NCI-H82 treated with DMSO at 0.1 percent for 48 hours (cell line): Measurements from ENCODE around the gene RAPGEF2.

ENCODE experiments used
- DNase-seq: peaks from one replicate; lab custom pipeline; 2025; ENCODE audit not compliant: unreplicated experiment; lab: John Stamatoyannopoulos, UW

Gene RAPGEF2

DNA sequence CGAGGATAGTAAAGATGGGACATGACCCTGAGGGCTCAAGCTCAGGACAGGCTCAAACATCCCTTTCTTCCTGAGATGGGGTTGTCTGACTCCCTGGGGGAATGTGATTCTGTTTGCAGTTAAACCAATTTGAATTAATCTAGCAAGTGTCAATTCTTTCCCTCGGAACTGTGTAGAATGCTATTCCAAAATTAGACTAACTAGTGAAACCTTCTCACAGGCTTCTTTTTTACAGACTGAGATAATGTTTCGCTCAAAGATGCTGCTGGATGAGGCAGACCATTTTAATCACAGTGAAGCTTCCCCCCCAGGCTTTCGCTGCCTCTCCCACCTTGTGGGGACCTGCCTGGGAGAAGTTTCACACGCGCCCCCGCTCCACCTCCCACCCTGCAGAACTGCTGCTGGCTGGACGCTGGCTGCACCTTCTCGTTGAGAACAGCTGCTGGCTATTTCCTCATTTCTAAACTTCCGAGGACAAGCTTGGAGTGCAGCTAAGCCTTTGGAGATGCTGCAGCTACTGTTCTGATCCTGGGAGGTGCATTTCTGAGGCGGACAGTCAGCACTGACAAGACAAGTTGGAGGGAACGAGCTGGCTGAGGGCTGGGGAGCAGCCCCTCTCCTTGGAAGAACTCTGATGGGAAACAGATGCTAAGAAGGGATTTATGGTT is 297.8 kb downstream of the RAPGEF2 start:
- DNase-seq = no peak

DNA sequence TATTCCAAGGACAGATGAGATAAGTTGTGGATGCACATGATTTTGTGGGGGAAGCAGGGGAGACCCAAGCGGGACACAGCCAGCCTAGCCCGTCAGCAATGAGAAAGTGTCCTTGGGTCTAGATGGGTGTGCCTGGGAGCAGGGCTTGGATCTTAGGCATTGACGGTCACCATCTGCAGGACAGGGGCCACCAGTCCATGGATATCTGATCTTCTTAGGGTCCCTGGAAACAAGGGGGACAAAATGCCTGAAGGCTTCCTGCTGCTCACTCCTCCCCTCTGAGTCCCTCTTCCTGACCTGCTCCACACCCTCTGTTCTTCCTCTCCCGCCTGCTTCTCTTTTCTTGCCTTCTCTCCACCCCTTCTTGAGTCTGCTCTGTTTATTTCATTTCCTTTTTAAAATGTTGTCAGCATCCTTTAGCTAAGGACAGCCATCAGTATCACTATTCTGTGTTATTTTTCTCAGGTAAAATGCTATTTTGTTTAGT is 298.4 kb downstream of the RAPGEF2 start:
- no peak for DNase-seq

DNA sequence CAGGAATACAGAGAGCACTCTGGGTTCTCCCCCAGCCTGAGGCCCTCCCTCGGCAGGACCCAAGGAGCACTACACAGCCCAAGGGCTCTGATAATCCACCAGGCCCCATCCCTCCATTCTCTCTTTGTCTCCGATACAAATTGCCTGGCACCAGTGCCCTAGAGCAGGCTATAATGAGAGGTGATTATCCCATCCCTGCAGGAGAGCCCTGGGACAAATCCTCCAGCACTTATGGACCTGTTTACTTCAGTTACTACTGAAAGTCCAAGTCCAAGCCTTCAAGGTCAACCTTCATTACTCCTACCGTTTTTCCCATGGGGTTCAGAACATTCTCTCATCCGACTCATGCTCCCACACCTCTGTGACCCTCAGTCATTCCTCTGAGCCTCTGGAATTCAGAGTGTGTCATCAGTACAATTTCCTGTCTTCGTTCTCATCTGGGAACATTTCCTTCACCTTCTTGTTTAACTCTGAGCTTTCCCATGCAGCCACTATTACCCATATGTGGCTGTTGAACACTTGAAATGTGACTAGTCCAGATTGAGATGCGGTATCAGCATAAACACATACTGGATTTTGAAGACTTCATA is 299.0 kb downstream of the RAPGEF2 start:
- DNase-seq = no peak
